ENCODE measurements around the gene MAP4K5.

- TF ChIP-seq YY1 (IDR thresholded peaks at IDR 0.05; ENCODE audit: insufficient read depth, insufficient read length) = no peak
- no peak for TF ChIP-seq ZNF274 (IDR thresholded peaks at IDR 0.05; ENCODE audit: low read depth, low read length)
- TF ChIP-seq SUZ12 (IDR thresholded peaks at IDR 0.05; ENCODE audit: extremely low read depth, insufficient read depth, insufficient read length) = no peak
Observed at GRCh38 chr14:50462111-50462510, 70.3 kb downstream of the MAP4K5 start.
